Left hindlimb (tissue), 1 donor: Measurements from ENCODE around the gene PHF1.

Experiments
- DNase-seq: peaks from one replicate; pipeline ENCODE4 v3.0.0-alpha.2; 2018

The PHF1 gene

DNA sequence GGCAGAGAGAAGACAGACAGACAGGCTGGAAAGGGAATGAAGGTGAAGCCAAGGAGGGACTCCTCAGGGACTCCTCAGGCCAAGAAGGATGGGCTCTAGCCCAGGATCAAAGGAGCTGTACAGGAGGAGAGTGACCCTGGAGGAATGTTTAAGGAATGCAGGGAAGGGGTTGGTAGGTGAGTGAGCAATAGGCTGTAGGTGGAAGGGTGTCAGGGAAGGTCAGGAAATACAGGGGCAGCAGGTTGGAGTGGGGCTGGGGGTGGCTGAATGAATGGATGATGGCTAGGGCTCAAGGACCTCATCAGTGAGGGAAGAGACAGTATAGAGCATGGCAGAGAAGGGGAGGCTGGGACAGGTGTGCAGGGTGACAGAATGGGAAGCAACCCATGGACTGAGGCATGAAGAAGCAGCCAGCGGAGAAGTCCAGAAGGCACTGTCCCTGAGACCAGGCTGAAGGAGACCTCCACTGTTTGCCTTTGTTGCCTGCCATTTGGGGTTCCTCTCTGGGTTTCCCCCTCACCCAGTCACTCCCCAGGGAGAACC lies 22.3 kb downstream of the PHF1 start:
- no peak for DNase-seq

DNA sequence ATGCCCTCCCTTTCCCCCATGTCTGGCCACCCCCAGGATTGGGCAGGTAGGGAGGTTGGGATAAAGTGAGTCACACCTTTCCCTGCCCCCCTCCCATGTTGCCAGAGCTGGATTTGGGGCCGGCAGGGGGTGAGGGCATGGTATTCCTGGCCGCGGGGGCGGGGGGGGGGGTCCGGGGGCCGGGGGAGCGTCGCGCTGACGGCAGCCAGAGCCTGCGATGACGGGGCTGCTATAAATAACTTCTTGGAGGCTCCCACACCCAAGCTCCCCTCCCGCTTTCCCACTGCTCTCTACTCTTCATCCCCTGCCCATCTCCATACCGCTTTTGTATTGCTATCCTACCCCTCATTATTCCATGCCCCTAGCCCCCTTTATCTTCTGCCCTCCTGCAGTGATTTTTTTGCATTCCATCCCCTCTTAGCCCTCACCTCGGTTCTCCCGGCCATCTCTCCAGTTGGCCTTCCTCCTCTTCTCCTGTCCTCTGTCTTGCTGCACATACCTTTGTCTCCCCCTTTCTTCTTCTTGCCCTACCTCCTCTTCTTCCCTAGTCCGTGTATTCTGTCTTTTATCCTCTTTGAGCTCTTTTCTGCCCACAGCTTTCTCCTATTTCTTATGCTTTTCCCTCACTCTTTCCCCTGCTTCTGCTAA lies 22.9 kb downstream of the PHF1 start:
- peak; percentile 59 for DNase-seq

- no peak for DNase-seq
These were observed 24.1 kb downstream of the PHF1 start for GRCh38 chr6:33434961-33435360.

DNA sequence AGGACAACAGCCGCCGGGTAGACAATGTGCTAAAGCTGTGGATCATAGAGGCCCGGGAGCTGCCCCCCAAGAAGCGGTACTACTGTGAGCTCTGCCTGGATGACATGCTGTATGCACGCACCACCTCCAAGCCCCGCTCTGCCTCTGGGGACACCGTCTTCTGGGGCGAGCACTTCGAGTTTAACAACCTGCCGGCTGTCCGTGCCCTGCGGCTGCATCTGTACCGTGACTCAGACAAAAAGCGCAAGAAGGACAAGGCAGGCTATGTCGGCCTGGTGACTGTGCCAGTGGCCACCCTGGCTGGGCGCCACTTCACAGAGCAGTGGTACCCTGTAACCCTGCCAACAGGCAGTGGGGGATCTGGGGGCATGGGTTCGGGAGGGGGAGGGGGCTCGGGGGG lies 26.9 kb downstream of the PHF1 start:
- DNase-seq = no peak

DNA sequence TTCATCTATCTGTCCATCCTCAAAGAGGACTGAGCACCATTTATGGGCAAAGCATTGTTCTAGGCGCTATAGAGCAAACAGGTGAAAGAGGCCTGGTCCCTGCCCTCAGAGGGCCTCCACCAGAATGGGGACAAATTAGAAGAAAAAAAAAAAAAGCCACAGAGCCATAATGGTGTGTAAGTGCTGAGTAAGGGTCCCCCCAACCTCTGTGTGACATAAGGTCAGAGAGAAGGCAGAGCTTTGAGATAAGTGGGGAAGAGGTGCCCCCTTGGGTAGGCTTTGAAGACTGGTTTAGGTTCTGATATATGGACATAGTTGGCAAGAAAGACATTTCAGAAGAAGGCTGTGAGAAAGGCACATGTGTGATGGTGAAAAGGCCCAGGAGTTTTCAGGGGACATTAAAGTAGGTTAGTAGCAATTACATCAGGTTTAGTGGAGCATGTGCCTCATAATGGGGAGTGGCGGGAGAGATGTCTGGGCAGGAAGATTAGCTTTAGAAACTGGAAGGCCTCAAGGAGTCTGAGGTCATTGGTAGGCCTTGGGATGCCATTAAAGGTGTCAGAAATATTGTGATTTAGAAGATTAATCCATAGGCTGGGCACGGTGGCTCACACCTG lies 28.3 kb downstream of the PHF1 start:
- no peak for DNase-seq

DNA sequence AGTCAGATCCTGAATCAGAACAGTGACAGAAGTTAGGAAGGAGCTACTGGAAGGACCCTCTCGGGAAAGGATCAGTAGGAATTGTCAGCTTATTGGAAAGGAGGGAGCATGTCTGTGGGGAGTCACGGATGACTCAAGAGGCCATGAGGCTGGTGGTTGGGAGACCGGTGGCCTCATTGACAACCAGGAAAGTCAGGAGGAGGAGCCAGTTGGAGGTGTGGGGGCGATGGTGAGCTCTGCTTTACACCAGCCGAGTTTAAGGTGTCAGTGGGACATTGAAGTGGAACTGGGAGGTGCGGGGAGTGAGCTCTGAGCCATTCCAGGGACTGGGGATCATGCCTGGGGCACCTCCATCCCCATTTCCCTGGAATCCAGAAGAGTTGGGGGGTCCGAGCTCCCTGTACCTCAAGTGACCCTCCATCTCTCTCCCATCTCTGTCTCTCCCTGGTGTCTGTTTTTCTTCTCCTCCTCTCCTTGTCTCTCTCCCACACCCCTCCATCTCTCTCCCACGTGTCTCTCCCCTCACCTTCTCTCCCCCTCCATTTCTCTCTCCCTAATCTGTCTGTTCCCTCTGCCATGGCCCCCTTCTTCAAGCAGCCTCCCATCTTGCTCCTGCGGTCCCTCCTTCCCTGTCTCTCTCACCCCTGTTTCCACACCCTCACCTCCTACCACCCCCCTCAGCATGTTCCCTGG lies 29.3 kb downstream of the PHF1 start:
- no peak for DNase-seq

DNA sequence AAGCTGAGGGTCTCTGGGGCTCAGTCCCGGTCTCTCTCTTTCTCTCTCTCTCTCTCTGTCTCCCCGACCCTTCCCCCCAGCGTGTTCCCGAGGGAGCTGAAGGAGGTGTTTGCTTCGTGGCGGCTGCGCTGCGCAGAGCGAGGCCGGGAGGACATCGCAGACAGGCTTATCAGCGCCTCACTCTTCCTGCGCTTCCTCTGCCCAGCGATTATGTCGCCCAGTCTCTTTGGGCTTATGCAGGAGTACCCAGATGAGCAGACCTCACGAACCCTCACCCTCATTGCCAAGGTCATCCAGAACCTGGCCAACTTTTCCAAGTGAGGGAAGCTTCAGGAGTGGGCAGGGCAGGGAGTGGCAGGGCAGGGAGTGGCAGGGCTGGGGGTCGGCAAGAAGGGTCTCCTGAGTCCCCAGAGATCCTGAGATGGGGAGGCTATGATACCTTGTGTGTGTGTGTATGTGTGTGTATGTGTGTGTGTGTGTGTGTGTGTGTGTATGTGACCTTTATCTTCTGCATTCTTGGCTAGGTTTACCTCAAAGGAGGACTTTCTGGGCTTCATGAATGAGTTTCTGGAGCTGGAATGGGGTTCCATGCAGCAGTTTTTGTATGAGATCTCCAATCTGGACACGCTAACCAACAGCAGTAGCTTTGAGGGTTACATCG lies 30.0 kb downstream of the PHF1 start:
- DNase-seq = no peak

DNA sequence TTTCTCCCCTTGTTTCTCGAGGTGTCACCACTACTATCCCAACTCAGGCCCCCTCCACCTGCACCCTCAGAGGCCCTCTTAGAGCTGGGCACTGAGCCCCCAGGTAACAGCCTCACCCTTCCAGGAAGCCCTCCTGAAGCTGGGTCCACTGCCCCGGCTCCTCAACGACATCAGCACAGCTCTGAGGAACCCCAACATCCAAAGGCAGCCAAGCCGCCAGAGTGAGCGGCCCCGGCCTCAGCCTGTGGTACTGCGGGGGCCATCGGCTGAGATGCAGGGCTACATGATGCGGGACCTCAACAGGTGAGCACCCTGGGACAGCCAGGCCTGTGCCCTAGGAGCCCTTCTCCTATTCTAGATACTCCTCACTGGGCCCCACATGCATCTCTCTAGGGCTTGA lies 30.6 kb downstream of the PHF1 start:
- DNase-seq = no peak

- no peak for DNase-seq
These were observed 31.5 kb downstream of the PHF1 start for GRCh38 chr6:33442283-33442682.

DNA sequence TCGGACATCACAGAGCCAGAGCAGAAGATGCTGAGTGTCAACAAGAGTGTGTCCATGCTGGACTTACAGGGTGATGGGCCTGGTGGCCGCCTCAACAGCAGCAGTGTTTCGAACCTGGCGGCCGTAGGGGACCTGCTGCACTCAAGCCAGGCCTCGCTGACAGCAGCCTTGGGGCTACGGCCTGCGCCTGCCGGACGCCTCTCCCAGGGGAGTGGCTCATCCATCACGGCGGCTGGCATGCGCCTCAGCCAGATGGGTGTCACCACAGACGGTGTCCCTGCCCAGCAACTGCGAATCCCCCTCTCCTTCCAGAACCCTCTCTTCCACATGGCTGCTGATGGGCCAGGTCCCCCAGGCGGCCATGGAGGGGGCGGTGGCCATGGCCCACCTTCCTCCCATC lies 32.2 kb downstream of the PHF1 start:
- DNase-seq = no peak

DNA sequence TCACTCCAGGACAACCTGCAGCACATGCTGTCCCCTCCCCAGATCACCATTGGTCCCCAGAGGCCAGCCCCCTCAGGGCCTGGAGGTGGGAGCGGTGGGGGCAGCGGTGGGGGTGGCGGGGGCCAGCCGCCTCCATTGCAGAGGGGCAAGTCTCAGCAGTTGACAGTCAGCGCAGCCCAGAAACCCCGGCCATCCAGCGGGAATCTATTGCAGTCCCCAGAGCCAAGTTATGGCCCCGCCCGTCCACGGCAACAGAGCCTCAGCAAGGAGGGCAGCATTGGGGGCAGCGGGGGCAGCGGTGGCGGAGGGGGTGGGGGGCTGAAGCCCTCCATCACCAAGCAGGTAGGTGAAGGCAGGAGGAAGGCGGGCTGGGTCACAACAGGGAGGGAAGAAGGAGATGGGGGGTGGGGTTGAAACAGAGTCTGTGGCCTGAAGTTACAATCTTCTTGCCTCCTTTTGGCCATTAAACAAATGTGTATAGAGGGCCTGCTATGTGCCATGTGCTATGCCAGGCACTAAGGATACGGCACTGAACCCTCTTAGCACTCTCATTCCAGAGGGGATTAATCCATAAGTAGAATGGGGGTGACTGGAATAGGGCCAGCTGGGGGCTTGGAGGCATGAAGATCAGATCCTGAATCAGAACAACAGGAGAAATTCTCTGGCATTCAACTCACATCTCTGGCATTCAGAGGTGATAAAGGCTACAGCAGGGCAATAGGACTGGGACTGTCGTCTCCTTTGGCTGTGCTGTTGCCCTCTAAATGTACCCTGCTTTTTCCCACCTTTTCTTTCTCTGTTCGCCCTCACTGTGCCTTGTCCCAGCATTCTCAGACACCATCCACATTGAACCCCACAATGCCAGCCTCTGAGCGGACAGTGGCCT lies 33.0 kb downstream of the PHF1 start:
- DNase-seq = no peak

DNA sequence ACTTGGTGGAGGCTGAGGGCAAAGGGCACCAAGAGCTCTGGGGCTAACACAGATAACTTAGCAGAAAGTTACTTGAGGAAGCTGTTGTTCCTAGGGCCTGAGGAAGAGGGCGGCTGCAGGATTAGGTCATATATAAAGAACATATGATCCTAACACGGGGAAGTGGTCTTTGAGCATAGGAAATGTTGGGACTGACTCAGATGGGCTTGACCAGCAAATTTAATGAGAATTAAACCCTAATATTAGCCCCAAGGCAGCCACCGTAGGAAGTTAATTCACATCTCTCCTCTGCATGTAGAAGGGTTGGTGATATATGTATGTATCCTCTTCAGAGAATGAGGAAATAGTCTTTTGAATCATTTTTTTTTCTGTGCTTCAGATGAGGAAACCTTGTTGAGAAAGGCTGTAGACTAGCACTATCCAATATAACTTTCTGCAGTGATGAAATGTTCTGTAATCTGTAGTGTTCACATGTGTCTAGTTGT lies 34.3 kb downstream of the PHF1 start:
- no peak for DNase-seq

DNA sequence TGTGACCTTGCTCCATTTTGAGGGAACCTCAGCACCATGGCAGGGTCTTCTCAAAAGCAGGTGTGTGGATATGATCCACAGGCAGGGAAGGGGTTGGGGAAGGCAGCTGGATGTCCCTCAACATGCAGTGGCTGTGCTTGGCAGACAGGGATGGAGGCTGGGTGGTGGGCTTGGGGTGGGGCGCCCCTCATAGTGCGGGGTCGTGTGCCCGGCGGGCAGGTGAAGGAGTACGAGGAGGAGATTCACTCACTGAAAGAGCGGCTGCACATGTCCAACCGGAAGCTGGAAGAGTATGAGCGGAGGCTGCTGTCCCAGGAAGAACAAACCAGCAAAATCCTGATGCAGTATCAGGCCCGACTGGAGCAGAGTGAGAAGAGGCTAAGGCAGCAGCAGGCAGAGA lies 35.5 kb downstream of the PHF1 start:
- DNase-seq = no peak

- DNase-seq = no peak
These were observed 39.6 kb downstream of the PHF1 start for GRCh38 chr6:33450434-33450833.

DNA sequence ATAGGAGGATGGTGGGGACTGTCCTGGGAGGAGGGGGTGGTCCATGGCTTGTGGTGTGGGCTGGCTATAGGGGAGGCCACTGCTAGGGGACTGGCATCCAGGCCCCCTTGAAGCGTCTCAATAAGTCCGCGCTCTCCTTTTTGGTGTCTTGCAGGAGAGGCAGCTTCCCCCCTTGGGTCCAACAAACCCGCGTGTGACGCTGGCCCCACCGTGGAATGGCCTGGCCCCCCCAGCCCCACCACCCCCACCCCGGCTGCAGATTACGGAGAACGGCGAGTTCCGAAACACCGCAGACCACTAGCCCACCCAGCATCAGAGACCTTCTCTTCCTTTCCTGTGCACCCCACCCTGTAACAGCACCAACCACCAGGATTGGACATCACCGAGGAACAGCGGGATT lies 40.8 kb downstream of the PHF1 start:
- no peak for DNase-seq

DNA sequence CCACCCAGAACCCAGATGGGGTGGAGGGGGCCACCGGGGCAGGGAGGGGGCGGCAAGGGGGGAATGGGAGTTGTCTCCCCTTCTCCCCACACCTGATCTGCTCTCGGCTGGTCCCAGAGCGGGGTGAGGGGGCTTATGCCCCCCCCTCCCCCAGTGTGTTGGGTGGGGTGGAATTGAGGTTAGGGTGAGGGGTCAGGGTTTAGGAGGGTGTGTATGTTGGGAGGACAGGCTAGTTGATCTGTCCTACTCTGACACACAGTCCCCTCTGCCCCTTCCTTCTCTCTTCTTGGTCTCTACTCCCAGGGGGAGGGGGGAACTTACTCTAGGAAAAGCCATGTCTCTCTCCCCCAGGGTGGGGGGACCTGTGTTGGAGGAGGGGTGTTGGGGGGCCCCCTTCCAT lies 41.7 kb downstream of the PHF1 start:
- no peak for DNase-seq

DNA sequence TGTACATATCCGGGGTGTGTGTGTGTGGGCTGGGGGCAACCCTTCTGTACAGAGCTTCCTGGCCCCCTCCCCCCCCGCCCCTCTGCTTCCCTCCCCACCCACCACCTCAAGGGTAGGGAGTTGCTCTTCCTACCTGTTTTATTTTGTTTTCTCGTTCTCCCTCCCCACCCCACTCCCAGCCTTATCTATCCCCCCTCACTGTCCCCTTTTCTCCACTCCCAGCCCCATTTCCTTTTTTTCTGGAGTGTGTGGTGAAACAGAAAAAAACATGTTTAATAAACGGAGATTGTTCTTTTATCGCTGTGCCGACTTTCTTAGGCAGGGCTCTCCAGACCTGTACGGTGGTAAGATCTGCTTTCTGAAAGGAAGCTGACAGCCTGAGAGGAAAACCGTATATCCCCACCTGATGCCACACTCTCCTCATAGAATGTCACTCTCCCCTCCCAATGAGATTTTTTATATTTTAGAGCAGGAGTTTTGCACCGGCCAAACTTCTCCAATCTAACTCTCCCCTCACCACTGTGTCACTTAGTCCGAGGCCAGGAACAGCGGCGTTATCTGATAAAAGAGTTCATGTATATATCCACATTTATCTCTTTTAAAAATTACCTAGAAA lies 42.7 kb downstream of the PHF1 start:
- DNase-seq = no peak

GRCh38 chr6:33454009-33454946 lies 43.5 kb downstream of the PHF1 start, which contains the start of gene ZBTB9:
Gene ZBTB9, plus strand, starts transcription at chr6:33454576. Its CDS starts 525 bp downstream, at chr6:33455101.
- peak; percentile 96 for DNase-seq

DNA sequence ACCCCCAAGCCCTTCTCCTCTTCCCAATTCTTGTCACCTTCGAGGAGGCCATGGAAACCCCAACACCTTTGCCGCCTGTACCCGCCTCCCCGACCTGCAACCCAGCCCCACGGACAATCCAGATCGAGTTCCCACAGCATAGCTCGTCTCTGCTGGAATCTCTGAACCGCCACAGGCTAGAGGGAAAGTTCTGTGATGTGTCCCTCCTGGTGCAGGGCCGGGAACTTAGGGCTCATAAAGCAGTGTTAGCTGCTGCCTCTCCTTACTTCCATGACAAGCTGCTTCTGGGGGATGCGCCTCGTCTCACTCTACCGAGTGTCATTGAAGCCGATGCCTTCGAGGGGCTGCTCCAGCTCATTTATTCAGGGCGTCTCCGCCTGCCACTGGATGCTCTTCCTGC lies 44.2 kb downstream of the PHF1 start:
- DNase-seq = no peak

GRCh38 chr6:33456156-33456555 lies 45.3 kb downstream of the PHF1 start:
- no peak for DNase-seq

GRCh38 chr6:33458676-33459075 lies 47.9 kb downstream of the PHF1 start:
- DNase-seq = no peak
